ENCODE results near the gene KCNJ6.

The KCNJ6 gene

GRCh38 chr21:37623689-37624088 lies 292.6 kb downstream of the KCNJ6 start:
- TF ChIP-seq ZFP30 (CRISPR knock-in tag; IDR thresholded peaks at IDR 0.05): no peak

GRCh38 chr21:37623183-37623582 lies 293.1 kb downstream of the KCNJ6 start:
- TF ChIP-seq ZFP30 (CRISPR knock-in tag; IDR thresholded peaks at IDR 0.05): no peak
- no peak for TF ChIP-seq ESRRG (CRISPR knock-in tag; IDR thresholded peaks at IDR 0.05)
- no peak for TF ChIP-seq ZNF565 (CRISPR knock-in tag; conservative IDR thresholded peaks at IDR 0.05; ENCODE audit: low read depth)
- TF ChIP-seq PPARA (CRISPR knock-in tag; IDR thresholded peaks at IDR 0.05; ENCODE audit: borderline replicate concordance): no peak
- no peak for TF ChIP-seq OSR1 (CRISPR knock-in tag; IDR thresholded peaks at IDR 0.05)
- no peak for TF ChIP-seq CSDC2 (CRISPR knock-in tag; IDR thresholded peaks at IDR 0.05)
- TF ChIP-seq SNAI2 (CRISPR knock-in tag; IDR thresholded peaks at IDR 0.05): no peak
- TF ChIP-seq BACH2 (CRISPR knock-in tag; IDR thresholded peaks at IDR 0.05; ENCODE audit: borderline replicate concordance): no peak
- TF ChIP-seq CSRNP3 (CRISPR knock-in tag; IDR thresholded peaks at IDR 0.05): no peak
- TF ChIP-seq, protein P1, sequence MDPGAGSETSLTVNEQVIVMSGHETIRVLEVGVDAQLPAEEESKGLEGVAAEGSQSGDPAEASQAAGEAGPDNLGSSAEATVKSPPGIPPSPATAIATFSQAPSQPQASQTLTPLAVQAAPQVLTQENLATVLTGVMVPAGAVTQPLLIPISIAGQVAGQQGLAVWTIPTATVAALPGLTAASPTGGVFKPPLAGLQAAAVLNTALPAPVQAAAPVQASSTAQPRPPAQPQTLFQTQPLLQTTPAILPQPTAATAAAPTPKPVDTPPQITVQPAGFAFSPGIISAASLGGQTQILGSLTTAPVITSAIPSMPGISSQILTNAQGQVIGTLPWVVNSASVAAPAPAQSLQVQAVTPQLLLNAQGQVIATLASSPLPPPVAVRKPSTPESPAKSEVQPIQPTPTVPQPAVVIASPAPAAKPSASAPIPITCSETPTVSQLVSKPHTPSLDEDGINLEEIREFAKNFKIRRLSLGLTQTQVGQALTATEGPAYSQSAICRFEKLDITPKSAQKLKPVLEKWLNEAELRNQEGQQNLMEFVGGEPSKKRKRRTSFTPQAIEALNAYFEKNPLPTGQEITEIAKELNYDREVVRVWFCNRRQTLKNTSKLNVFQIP (CRISPR knock-in tag; IDR thresholded peaks at IDR 0.05; ENCODE audit: borderline replicate concordance, low read depth): no peak
- no peak for TF ChIP-seq GLIS3 (CRISPR knock-in tag; IDR thresholded peaks at IDR 0.05)
- no peak for TF ChIP-seq ZFP3 (CRISPR knock-in tag; IDR thresholded peaks at IDR 0.05)
- TF ChIP-seq RARB (CRISPR knock-in tag; IDR thresholded peaks at IDR 0.05): no peak
- TF ChIP-seq TSHZ2 (CRISPR knock-in tag; IDR thresholded peaks at IDR 0.05): no peak
- TF ChIP-seq ZNF70 (CRISPR knock-in tag; IDR thresholded peaks at IDR 0.05): no peak
- TF ChIP-seq ARNTL (CRISPR knock-in tag; IDR thresholded peaks at IDR 0.05; ENCODE audit: borderline replicate concordance, low read depth): no peak
- TF ChIP-seq, protein P2, sequence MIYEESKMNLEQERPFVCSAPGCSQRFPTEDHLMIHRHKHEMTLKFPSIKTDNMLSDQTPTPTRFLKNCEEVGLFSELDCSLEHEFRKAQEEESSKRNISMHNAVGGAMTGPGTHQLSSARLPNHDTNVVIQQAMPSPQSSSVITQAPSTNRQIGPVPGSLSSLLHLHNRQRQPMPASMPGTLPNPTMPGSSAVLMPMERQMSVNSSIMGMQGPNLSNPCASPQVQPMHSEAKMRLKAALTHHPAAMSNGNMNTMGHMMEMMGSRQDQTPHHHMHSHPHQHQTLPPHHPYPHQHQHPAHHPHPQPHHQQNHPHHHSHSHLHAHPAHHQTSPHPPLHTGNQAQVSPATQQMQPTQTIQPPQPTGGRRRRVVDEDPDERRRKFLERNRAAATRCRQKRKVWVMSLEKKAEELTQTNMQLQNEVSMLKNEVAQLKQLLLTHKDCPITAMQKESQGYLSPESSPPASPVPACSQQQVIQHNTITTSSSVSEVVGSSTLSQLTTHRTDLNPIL (CRISPR knock-in tag; IDR thresholded peaks at IDR 0.05; ENCODE audit: low read depth): no peak
- TF ChIP-seq TOX (CRISPR knock-in tag; IDR thresholded peaks at IDR 0.05; ENCODE audit: borderline replicate concordance): no peak
- TF ChIP-seq ZNF8 (CRISPR knock-in tag; IDR thresholded peaks at IDR 0.05): no peak
- no peak for ATAC-seq

More at GRCh38 chr21:37623689-37624088, 292.6 kb downstream of the KCNJ6 start:
- ATAC-seq: no peak

DNA sequence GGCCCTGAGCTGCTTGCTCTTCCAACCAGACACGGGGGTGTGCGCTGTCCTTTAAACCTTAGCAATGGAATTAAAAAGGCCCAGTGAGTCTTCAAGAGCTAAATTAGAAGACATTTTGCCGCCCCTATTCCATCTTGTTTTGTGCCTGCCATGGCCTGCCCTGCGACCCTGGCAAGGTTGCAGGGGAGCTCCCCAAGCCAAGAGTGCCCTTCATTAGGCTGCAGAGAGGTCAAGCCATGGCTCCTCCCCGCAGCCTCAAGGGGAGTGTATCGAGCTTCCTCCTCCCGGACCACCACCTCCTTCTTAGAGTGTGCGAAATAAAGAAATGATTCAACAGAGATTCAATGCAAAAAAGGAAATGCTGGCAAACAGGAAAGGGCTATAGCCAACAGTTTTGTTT lies 293.5 kb downstream of the KCNJ6 start:
- no peak for TF ChIP-seq PATZ1 (CRISPR knock-in tag; IDR thresholded peaks at IDR 0.05; ENCODE audit: borderline replicate concordance)
- no peak for ATAC-seq

- ATAC-seq: no peak
- TF ChIP-seq BACH2 (CRISPR knock-in tag; IDR thresholded peaks at IDR 0.05; ENCODE audit: borderline replicate concordance) (no peak), ZFP3 (CRISPR knock-in tag; IDR thresholded peaks at IDR 0.05) (no peak), ISL1 (CRISPR knock-in tag; IDR thresholded peaks at IDR 0.05) (no peak), TSHZ2 (CRISPR knock-in tag; IDR thresholded peaks at IDR 0.05) (no peak), ZNF70 (CRISPR knock-in tag; IDR thresholded peaks at IDR 0.05) (no peak), CSDC2 (CRISPR knock-in tag; IDR thresholded peaks at IDR 0.05) (no peak), PATZ1 (CRISPR knock-in tag; IDR thresholded peaks at IDR 0.05; ENCODE audit: borderline replicate concordance) (no peak), ZNF565 (CRISPR knock-in tag; conservative IDR thresholded peaks at IDR 0.05; ENCODE audit: low read depth) (no peak), ESRRG (CRISPR knock-in tag; IDR thresholded peaks at IDR 0.05) (no peak)
- TF ChIP-seq, protein P2 (CRISPR knock-in tag; IDR thresholded peaks at IDR 0.05; ENCODE audit: low read depth): no peak
Observed at GRCh38 chr21:37620401-37620800, 295.9 kb downstream of the KCNJ6 start.

All from SK-N-SH treated with all-trans-retinoic acid at 6 μM for 48 hours (cell line).